ENCODE data around the gene TBK1.

The TBK1 gene

DNA sequence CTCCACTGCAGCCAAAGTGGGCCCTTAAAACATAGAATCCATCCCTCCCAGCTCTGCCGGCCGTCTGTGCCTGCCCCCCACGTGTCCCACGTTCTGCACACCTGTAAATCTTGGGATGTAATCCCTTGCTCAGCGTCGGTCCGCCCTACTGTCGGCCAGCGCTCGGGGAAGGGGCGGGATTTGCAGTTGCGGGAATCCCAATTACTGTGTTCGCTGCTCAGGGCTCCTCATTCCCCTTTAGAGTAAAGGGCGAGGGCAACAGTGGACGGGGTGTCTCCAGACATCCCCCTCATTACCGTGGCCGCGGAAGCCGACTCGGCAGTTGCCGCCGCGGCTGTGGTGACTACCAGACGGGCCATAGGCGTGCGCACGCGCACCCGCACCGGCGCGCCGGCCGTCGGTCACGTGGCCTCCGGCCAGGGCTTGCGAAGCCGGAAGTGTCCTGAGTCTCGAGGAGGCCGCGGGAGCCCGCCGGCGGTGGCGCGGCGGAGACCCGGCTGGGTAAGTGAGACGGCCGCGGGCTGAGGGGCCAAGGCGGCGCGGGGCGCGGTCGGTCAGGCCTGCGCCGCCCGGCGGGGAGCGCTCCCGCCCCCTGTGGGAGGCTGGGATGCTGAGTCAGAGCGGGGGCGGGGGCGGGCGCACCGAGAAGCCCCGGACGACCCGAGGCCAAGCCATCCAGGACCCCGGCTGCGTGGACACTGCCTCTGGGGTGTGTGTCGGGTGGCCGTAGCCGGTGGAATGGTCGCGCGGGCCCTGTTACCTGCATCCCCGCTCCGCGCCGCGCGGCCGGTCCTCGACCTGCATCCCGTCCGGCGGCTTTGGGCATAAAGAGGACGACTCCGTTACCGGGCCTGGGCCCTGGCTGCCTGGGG, at the start of gene TBK1:
TSS of gene TBK1 (plus strand) at position 434 of the 872 bp plus-strand sequence. CDS start 3,751 bp downstream, outside the sequence.
- DNase-seq (ENCODE audit: low read depth in 2 of 2) = peak in 1 of 2 experiments; percentile 40

DNA sequence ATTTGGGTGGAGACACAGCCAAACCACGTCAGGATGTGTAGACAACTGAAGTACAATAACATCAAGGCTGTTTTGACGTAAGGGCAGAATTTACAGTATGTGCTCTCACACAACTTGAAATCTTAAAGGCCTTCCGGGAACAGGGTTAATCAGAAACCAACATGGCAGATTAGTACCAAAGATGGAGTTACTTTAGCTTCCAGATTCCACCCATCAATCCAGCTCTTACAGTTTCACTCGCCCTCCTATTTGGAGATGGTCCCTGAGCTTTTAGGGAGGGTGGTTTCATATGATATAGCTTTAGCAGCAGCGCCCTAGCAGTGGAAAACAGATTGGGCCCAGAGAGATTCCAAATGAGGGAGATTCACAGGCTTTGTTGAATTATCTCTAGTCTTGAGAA, 49.7 kb upstream of the TBK1 start:
- DNase-seq (ENCODE audit: low read depth in 2 of 2) = no peak

DNA sequence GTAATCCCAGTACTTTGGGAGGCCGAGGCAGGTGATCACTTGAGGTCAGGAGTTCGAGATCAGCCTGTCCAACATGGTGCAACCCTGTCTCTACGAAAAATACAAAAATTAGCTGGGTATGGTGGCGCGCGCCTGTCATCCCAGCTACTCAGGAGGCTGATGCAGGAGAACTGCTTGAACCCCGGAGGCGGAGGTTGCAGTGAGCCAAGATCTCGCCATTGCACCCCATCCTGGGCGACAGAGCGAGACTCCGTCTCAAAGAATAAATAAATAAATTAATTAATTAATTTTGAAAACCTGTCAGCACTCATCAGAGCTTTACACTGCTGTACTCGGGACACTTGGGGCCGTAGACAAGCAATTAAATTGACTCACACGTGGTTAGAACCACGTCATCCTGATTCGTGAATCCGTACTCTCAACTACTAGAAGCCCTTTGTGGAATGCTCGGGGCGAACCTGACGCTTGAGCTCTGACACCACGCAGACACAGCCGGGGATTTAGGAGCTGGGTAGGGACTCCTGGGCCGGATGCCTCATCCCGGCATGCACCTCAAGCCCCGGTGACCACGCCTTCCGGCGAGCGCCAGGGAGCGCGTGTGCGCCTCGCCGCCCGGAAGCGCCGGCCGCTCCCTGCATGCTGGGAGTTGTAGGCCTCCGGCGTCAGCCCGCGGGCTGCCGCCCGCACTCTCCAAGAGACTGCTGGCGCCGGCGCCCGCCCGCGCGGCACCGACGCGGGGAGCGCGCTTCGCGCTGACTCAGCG, 48.0 kb upstream of the TBK1 start, which contains the start of gene XPOT:
TSS of gene XPOT (plus strand) at position 686 of the 763 bp plus-strand sequence. CDS start 5,644 bp downstream, outside the sequence.
- DNase-seq (ENCODE audit: low read depth in 2 of 2) = peak; percentile 95 to 97

DNA sequence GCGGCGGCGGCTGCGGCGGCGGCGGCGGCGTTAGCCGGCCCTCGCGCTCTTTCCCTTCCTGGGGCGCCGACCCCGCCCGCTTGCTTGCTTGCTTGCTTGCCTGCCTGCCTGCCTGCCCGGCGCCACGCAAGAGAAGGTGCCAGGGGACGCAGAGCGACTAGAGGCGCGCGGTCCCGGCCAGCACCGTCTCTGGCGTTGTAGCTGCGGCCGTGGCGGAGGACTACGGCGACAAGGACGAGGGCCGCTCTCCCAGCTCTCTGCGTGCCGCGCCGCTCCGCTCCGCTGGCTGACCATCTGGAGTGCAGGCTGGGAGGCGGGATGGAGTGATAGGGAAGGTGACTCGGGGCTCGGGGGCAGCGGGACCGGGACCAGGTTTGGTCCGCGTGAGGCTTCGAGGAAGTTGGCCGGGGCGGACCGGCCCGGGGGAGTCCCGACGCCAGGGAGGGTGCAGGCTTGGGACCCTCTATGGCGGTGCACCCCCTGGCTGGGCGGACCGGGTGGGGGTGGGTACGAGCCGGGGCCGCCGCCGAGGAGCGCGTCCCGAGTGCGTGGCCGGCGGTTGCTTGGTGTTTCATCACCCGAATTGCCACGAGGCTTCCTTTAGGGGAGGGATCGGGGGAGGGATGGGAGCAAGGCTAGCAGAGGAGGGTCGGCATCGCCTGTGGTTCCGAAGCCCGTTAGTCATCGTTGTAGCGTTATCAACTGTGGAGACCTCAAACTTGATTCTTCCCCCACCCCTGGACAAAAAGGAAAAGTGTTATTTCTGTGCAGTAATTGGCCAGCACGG, 47.3 kb upstream of the TBK1 start:
- DNase-seq (ENCODE audit: low read depth in 2 of 2) = peak; percentile 91 to 92

DNA sequence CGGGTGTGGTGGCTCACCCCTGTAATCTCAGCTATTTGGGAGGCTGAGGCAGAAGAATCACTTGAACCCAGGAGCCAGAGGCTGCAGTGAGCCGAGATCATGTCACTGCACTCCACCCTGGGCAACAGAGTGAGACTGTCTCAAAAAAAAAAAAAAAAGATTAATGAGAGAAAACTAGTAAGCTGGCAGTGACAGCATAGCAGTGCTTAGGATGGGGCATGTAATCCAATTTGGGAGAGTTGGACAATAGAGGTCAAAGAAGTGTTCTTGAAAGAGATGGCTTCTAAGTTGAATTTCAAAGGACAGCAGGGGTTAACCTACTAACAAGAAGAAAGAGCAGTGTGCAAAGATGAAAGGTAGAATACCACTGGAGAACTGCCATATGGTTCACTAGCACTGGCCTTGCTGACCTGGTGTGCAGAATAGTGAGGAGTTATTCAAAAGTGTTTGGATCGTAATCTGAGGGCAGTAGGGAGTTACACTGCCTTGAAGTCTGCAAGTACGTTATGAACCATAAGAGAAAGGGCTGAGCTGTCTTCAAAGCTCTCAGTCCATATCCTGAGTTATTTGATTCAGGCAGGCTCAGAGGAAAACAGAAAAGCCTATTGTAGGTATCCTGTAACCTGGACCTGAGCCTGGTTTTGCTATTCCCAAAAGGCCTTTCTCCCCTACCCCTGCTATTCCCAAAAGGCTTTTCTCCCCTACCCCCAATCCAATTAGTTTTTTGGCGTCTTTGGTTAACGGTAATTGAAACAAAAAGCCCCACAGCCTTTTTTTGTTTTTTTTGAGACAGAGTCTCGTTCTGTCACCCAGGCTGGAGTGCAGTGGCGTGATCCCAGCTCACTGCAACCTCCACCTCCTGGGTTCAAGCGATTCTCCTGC, 44.3 kb upstream of the TBK1 start:
- no peak for DNase-seq (ENCODE audit: low read depth in 2 of 2)

DNA sequence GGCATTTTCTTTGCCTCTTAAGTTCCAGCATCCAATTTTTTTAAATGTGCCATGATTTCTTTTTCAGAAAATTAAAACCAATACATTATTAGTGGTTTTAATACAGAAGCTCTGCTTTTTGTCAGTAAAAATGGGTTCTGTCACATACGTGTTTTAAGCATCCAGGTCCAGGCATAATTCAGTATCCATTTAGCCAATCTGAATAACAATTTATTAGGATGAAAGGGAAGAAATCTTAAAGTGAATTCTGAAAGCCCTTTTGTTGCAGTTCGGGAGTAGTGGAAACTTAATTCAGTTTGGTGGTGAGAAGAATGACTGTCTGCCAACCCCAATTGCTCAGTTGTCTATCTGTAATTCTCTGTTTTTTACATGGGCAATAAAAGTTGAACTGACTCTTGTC, 40.5 kb upstream of the TBK1 start:
- DNase-seq (ENCODE audit: low read depth in 2 of 2) = no peak

DNA sequence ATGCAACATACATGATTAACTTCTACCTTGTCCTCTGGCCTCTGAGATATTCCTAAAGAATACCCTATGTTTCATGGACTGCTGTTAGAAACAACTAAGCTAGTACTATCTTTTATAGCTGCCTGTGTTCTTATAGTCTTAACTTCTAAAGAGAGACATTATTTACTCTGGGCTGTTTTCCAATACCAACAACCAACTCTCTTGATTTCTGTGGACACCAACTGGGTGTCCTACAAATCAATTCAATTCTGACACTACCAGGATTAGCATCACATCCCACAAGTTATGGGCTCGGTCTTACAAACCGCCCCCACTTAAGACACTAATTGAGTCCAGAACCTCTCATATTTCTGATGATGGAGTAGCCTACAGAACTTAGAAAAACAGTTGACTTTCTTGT, 39.5 kb upstream of the TBK1 start:
- DNase-seq (ENCODE audit: low read depth in 2 of 2) = peak; percentile 21 to 25

DNA sequence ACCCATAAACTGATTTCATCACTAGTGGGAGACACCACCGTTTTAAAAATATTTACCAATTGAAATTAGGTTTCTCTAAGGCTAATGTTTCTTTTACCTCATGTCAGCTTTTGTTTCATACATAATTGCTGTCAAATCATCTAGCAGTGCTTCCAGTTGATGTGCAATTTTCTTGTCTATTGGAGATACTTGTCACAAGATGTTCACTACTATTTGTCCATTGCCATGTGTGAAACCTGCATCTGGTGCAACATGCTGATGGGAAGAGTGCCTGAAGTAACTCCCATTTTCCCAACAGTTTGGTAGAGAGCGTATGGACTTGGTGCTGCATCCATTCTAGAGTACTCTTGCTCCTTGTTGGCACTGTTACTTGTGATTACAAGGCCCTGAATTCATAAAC, 38.0 kb upstream of the TBK1 start:
- DNase-seq (ENCODE audit: low read depth in 2 of 2) = no peak

DNA sequence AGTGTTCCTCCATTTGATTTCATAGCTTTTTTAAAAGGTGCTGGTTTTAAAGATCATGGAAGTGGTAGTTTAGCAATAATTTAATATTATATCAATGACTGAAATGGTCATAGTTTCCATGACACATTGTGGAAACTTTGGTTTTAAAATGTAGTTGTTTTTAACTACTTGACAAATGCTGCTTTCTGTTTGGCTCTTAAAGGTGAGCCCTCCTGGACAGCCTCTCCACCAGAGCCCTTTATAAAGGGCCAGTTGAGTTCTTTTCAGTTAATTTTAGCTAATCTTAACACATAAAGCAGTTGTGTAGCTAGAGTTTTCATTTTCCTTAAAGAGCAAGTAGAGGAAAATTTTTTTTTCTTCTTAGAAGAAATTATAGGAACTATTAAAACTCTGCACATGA, 33.7 kb upstream of the TBK1 start:
- DNase-seq (ENCODE audit: low read depth in 2 of 2) = no peak

DNA sequence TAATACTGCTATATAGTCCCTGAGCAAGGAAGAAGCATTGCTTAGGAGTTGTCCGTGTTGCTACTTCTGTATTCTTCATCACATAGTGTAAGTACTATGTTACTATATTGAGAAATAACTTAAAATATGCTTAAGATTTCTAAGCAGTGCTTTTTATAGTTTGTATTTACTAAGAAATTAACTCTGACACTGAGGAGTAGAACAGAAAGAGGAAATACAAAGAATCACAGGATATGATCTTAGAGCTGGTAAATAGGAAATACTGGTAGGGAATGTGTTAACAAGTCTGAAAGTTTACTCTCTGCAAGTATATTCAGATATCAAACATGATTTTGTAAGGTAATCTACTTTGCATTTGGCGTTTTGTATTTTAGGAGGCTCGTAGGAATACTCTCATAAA, 32.2 kb upstream of the TBK1 start:
- DNase-seq (ENCODE audit: low read depth in 2 of 2) = no peak

DNA sequence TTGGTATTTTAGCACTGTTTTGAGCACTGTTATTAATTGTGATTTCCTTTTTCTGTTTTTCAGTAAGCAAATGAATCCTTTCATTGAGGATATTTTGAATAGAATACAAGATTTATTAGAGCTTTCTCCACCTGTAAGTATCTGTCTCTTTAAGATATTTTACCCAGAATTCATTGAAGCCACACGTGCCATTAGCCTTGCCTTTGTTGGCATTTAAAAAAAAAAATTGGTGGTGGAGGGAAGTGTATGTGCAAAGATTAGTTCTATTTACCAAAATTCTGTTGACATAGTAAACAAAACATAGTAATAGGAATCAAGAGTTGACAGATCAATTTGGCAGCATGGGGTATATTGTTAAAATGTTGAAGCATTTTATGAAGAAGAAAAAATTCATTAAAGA, 23.9 kb upstream of the TBK1 start:
- no peak for DNase-seq (ENCODE audit: low read depth in 2 of 2)

DNA sequence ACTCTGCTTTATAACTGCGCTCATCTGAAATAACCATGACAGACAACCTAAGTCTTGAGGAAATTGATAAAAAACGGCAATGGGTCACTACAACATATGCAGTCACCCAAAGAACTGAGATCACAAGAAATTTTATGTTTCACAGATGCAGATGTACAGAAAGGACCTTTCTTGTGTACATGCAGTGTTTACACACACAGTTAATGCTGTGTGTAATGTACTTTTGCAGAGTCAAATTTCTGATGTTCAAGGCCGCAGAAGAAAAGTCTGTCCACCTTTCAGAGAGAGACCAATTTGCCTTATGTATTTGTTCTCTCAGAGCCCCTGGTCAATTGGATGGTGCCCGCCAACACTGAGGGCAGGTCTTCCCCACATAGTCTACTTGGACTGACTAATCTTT, 23.0 kb upstream of the TBK1 start:
- no peak for DNase-seq (ENCODE audit: low read depth in 2 of 2)

DNA sequence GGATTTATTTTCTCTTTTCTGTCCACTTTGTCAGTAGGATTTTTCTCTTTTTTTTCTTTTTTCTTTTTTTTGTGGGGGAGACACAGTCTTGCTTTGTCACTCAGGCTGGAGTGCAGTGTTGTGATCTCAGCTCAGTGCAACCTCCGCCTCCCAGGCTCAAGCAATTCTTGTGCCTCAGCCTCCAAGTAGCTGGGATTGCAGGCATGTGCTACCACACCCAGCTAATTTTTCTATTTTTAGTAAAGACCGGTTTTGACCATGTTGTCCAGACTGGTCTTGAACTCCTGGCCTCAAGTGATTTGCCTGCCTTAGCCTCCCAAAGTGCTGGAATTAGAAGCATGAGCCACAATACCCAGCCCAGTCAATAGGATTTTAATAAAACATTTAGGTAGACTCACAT, 21.0 kb upstream of the TBK1 start:
- no peak for DNase-seq (ENCODE audit: low read depth in 2 of 2)

DNA sequence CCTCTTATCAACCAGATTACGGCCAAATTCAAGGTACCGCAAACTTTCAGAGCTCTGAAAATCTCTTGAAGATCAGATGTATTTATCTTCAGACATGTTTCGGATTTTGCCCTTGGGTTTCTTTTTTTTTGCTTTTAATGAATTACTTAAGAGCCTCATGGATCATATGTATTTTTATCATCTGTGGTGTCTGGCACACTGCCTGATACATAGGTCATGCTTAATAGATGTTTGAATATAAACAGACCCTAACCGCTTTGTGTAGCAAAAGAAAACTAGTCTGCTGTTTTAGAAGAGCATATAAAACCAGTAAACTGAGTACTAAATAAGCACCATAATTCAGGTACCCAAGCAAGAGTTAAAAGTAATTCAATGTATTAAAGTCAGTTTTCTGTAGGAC, 20.1 kb upstream of the TBK1 start:
- DNase-seq (ENCODE audit: low read depth in 2 of 2) = no peak

DNA sequence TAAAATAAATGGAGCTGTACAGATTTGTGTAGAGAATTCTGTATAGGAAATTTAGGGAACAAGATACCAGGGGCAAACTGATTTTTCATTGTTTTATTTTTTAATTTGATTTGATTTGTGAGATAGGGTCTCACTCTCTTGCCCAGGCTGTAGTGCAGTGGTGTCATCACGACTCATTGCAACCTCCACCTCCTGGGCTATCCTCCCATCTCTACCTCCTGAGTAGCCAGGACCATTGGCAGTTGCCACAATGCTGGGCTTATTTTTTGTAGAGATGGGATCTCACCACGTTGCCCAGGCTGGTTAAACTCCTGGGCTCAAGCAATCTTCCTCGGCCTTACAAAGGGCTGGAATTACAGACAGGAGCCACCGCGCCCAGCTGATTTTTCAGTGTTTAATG, 18.0 kb upstream of the TBK1 start:
- DNase-seq (ENCODE audit: low read depth in 2 of 2) = no peak

DNA sequence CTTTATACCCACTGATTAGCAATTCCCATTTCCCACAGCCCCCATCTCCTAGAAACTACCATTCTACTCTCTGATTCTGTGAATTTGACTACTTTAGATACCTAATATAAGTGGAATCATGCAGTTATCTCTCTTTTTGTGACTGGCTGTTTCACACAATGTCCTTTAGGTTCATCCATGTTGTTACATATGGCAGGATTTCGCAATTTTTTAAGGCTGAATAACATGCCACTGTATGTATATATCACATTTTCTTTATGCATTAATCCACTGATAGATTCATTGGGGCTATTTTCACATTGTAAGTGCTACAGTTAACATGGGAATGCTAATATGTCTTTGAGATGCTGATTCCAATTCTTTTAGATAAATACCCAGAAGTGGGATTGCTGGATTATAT, 11.8 kb upstream of the TBK1 start:
- DNase-seq (ENCODE audit: low read depth in 2 of 2) = no peak

DNA sequence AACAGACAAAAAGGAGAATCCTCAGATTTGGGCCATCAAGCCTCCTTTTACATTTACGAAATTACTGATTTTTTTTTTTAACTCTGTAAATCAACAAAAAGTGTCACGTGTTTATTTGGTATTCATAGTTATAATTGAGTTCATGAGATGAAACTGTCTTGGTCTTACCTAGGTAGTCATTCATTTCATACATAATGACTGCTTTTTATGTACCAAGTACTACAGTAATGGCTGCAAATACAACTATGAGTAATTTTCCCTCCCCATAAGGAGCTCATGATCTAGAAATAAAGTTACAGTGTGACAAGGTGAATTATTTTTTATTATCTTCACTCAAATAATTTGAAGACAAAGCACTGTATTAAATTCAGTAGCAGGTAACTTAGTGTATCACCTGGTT, 6.4 kb upstream of the TBK1 start:
- no peak for DNase-seq (ENCODE audit: low read depth in 2 of 2)

DNA sequence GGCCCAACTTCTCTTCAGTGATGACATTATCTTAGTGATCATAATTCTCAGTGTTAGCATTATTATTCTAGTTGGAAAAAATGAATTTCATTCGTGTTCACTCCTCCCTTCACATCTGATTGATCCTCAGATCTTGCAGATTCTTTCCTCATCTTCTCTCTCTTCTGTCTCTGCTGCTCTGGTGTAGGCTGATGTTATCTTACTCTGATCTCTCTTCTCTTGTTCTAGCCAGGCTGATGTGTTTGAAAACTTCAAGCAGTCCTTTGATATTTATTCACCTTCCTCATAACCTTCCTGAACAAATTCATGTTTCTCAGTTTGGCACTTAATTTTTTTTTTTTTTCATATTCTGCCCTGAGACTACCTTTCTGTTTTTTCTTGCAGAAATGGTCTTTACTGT, 5.6 kb upstream of the TBK1 start:
- no peak for DNase-seq (ENCODE audit: low read depth in 2 of 2)

DNA sequence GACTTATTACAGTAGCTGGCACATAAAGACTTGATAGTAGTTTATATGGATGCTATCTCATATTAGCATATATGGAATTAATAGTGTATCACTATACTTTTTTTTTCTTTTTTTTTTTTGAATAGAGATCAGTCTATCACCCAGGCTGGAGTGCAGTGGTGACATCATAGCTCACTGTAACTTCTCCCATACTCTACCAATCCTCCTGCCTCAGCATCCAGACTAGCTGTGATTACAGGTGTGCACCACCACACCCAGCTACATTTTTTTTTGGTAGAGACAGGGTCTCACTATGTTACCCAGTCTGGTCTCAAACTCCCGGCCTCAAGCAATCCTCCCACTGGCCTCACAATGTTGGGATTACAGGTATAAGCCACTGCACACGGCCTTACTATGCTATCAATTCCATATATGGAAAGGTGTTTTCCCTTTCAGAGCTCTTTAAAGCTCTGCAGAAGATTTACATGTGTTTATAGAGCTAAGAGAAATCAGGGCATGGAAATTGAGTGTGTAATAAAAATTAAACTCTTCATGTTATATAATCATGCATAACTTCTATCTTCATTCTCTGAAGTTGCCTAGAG, 1.8 kb upstream of the TBK1 start:
- no peak for DNase-seq (ENCODE audit: low read depth in 2 of 2)

DNA sequence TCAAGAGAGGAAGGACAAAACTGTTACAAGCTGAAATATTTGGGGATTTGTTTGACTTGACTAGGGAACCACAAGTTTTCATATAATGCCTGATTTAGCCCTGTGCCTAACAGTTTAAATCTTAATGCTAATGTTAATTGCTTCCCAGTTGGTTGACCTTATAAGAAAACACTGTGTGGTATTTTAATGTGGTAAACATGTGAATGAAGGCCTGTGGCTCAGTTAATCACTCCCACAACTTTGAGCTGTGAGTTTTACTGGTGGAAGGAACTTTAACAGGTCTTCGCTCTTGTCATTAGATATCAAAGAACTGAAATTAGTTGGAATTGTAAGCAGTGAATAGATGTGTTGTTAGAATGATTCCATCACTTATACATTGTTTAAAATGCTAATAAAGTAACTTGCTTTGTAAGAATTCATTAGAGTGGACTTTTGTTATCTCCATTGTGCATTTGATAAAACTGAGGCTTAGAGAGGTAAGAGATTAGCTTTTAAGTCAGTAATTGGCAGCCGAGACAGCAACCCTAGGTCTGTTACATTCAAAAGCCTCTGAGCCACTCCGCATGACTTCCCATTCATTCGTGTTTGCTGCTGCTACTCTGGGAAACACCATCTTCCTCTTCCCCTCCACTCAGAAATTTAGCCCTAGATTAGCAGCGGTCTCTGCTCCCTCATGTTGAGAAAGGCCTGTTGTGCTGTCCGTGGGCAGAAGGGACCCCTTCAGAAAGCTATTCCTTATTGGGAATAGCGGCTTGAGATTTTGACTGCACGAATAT, 1.0 kb upstream of the TBK1 start:
- no peak for DNase-seq (ENCODE audit: low read depth in 2 of 2)
